ENCODE data around the gene ERC1. TPM values are rescaled to one million over a fixed set of nuclear protein-coding genes. Genes with fewer than 3 reads are reported as not detected.

Gene ERC1
- total and polyA plus RNA-seq, 9 of the 15 experiments (the other 6 are each of a cell fraction or from before 2014, with no cell fraction given) = 0.74 to 11.8 (median 4.8) TPM

DNA sequence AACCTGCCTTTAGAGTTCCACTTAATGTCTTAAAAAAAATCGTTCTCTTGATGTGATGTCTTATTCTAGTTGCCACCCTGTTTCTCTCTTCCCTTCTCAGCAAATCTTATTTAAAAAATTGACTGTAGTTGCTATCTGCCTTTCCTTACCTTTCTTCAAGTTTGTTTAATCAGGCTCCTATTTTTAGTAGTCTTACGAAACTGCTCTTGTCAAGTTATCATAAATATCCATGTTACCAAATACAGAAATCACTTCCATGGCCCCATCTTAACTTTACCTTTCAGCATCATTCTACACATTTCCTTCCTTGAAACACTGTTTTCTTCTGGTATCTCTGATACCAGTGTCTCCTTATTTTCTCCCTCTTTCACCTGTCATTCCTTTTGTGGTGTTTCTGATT lies 227.3 kb downstream of the ERC1 start:
- Histone ChIP-seq H3K36me3 (ENCODE audit: control insufficient read depth, insufficient read depth, low read length) (no peaks in the 10 kb centered on the region), H3K4me2 (ENCODE audit: insufficient read depth, low read length) (no peak overlapping the region), H3K4me3 (no peak overlapping the region), H3K79me2 (ENCODE audit: control insufficient read depth, insufficient read depth, low read length) (no peaks in the 10 kb centered on the region), H3K27ac (ENCODE audit: extremely low read depth, low read depth, low read length) (no peak overlapping the region), H3K9me1 (ENCODE audit: control insufficient read depth, insufficient read depth, low read length) (no peaks in the 10 kb centered on the region), H3K4me1 (replicated peaks in 1 of 2; ENCODE audit: control insufficient read depth in 2 of 2, insufficient read depth in 2 of 2, low read length in 2 of 2) (no peaks in the 10 kb centered on the region), H3K9me3 (replicated peaks; ENCODE audit: control insufficient read depth, insufficient read depth, low read depth, low read length) (no peaks in the 10 kb centered on the region), H4K20me1 (replicated peaks; ENCODE audit: control insufficient read depth, insufficient read depth, low read length) (no peaks in the 10 kb centered on the region), H3K27me3 (ENCODE audit: control insufficient read depth in 2 of 2, insufficient read depth in 2 of 2, low read length in 2 of 2) (no peaks in the 10 kb centered on the region), H3K9ac (ENCODE audit: insufficient read depth in 1 of 2, low read depth in 2 of 2, low read length in 2 of 2) (no peak overlapping the region), H2AFZ (ENCODE audit: low read depth, low read length) (no peak overlapping the region)
- intact Hi-C loops (cut with micrococcal nuclease) (no loop called here), in situ Hi-C loops (cut with MboI) (no loop called here)
- no TSS peak for BruUV-seq (replicated peaks)
- no peak for FAIRE-seq
- 41% methylated on average over 2 of the region's 2 CpGs for WGBS (ENCODE audit: insufficient coverage, low coverage, missing lambda C conversion rate)
- ATAC-seq = no peak
- ChIA-PET CTCF (ENCODE audit: low intra/inter-chr PET ratio) (no interaction called here), POLR2A (no interaction called here)
- TF ChIP-seq PYGO2 (tag; IDR thresholded peaks at IDR 0.05) = no peak
- no peak for TF ChIP-seq MAFF (IDR thresholded peaks at IDR 0.05; ENCODE audit: low read length)
- TF ChIP-seq ARHGAP35 (IDR thresholded peaks at IDR 0.05; ENCODE audit: partially characterized antibody) = no peak
- no peak for TF ChIP-seq BDP1 (IDR thresholded peaks at IDR 0.05; ENCODE audit: insufficient read depth, insufficient read length)
- TF ChIP-seq, protein P1, sequence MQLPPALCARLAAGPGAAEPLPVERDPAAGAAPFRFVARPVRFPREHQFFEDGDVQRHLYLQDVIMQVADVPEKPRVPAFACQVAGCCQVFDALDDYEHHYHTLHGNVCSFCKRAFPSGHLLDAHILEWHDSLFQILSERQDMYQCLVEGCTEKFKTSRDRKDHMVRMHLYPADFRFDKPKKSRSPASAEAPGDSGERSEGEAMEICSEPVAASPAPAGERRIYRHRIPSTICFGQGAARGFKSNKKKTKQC (CRISPR knock-in tag; IDR thresholded peaks at IDR 0.05) = no peak
- no peak for TF ChIP-seq BCL6 (CRISPR knock-in tag; IDR thresholded peaks at IDR 0.05)
- TF ChIP-seq, protein P2, sequence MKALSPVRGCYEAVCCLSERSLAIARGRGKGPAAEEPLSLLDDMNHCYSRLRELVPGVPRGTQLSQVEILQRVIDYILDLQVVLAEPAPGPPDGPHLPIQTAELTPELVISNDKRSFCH (CRISPR knock-in tag; IDR thresholded peaks at IDR 0.05) = no peak
- TF ChIP-seq, protein P2 (tag; IDR thresholded peaks at IDR 0.05) = no peak
- TF ChIP-seq ZNF551 (CRISPR knock-in tag; IDR thresholded peaks at IDR 0.05) = no peak
- TF ChIP-seq DNMT1 (IDR thresholded peaks at IDR 0.05) = no peak
- no peak for TF ChIP-seq SAFB (IDR thresholded peaks at IDR 0.05; ENCODE audit: borderline replicate concordance, low read depth, low read length)
- TF ChIP-seq, protein P3, sequence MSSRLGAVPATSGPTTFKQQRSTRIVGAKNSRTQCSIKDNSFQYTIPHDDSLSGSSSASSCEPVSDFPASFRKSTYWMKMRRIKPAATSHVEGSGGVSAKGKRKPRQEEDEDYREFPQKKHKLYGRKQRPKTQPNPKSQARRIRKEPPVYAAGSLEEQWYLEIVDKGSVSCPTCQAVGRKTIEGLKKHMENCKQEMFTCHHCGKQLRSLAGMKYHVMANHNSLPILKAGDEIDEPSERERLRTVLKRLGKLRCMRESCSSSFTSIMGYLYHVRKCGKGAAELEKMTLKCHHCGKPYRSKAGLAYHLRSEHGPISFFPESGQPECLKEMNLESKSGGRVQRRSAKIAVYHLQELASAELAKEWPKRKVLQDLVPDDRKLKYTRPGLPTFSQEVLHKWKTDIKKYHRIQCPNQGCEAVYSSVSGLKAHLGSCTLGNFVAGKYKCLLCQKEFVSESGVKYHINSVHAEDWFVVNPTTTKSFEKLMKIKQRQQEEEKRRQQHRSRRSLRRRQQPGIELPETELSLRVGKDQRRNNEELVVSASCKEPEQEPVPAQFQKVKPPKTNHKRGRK (tag; IDR thresholded peaks at IDR 0.05) = no peak
- no peak for TF ChIP-seq EHMT2 (IDR thresholded peaks at IDR 0.05)
- TF ChIP-seq SAFB2 (IDR thresholded peaks at IDR 0.05; ENCODE audit: borderline replicate concordance, low read depth, low read length, severe bottlenecking) = no peak
- no peak for TF ChIP-seq NCOA1 (IDR thresholded peaks at IDR 0.05; ENCODE audit: low read depth)
- no peak for TF ChIP-seq SRSF9 (IDR thresholded peaks at IDR 0.05; ENCODE audit: borderline replicate concordance, low read depth, low read length)
- no peak for DNase-seq (ENCODE audit: extremely low read depth in 1 of 4, low spot score in 3 of 4)

Measured in K562 (cell line).